ENCODE results near the gene LPP. TPM values are rescaled to one million over a fixed set of nuclear protein-coding genes. Genes with fewer than 3 reads are reported as not detected.

Gene LPP
- total RNA-seq, result 100 to 1,000 TPM; 207 to 592 (median 406) TPM

- H3K4me1 ChIP-seq, result peaks cover 44 to 63% (median 57%) of the 10 kb centered on the region in 4 donors
- peak; percentile 85 for DNase-seq
- no peaks in the 10 kb centered on the region for H3K9me3 ChIP-seq
- WGBS, 2 donors (ENCODE audit: low coverage in 1 of 2), result 0% methylated on average over 8 to 32 of the region's 66 CpGs
- in situ Hi-C loops (cut with MboI; ENCODE audit: low pct_ligation_motif_present in 1 of 4, low pct_unique_long_range_greater_than_20kb in 1 of 4, low sequenced_read_pairs in 3 of 4) (loop anchor here in 2 of 4 donors (10.0 to 25.0 kb wide), 2 partner anchors 409 to 417 kb away; partner anchors contain the start of gene BCL6 (in 2 of the 2)), intact Hi-C loops (cut with DNase I; ENCODE audit: low total_unique reads) (loop anchor here (10.0 kb wide), 1 partner anchor 801 kb away; no protein-coding TSS in a partner anchor)
- peak within 1 kb of the TSS; percentile 96 to 98 (median 97) for H3K27ac ChIP-seq
- TF ChIP-seq POLR2A (IDR thresholded peaks at IDR 0.05), result peak; percentile 68
- TF ChIP-seq POLR2AphosphoS5 (IDR thresholded peaks at IDR 0.05), result peak; percentile 25 to 79 (median 52)
- peak in 1 of 5 experiments; percentile 15 for TF ChIP-seq CTCF (IDR thresholded peaks at IDR 0.05)
- TF ChIP-seq EP300 (IDR thresholded peaks at IDR 0.05; ENCODE audit: low read depth), result no peak
- no peaks in the 10 kb centered on the region for H3K36me3 ChIP-seq
- no peaks in the 10 kb centered on the region for H3K27me3 ChIP-seq
- H3K4me3 ChIP-seq, result peak within 1 kb of the TSS; percentile 61 to 87 (median 78)
These were observed at the start of gene LPP for GRCh38 chr3:188154014-188154808. Gene LPP (plus strand): TSS chr3:188154157. CDS start chr3:188406121, 251,964 bp downstream.

GRCh38 chr3:188106006-188106405 lies 48.0 kb upstream of the LPP start:
- H3K36me3 ChIP-seq, result no peaks in the 10 kb centered on the region
- TF ChIP-seq EP300 (IDR thresholded peaks at IDR 0.05; ENCODE audit: low read depth), result no peak
- in situ Hi-C loops (cut with MboI; ENCODE audit: low pct_ligation_motif_present in 1 of 4, low pct_unique_long_range_greater_than_20kb in 1 of 4, low sequenced_read_pairs in 3 of 4) (no loop called here), intact Hi-C loops (cut with DNase I; ENCODE audit: low total_unique reads) (no loop called here)
- no peak for DNase-seq
- 86 to 100% methylated on average over 1 of the region's 1 CpG for WGBS, 2 donors (ENCODE audit: low coverage in 1 of 2)
- peaks cover 0 to under 1% of the 10 kb centered on the region in 2 donors for H3K9me3 ChIP-seq
- H3K4me1 ChIP-seq, result no peaks in the 10 kb centered on the region
- H3K27me3 ChIP-seq, result no peaks in the 10 kb centered on the region
- H3K27ac ChIP-seq, result no peak overlapping the region
- no peak overlapping the region for H3K4me3 ChIP-seq

GRCh38 chr3:188106454-188106853 lies 47.5 kb upstream of the LPP start:
- DNase-seq, result no peak
- intact Hi-C loops (cut with DNase I; ENCODE audit: low total_unique reads) (no loop called here), in situ Hi-C loops (cut with MboI; ENCODE audit: low pct_ligation_motif_present in 1 of 4, low pct_unique_long_range_greater_than_20kb in 1 of 4, low sequenced_read_pairs in 3 of 4) (no loop called here)
- Histone ChIP-seq H3K27me3 (no peaks in the 10 kb centered on the region), H3K36me3 (no peaks in the 10 kb centered on the region), H3K4me1 (no peaks in the 10 kb centered on the region), H3K9me3 (no peaks in the 10 kb centered on the region), H3K27ac (no peak overlapping the region), H3K4me3 (no peak overlapping the region)
- no peak for TF ChIP-seq EP300 (IDR thresholded peaks at IDR 0.05; ENCODE audit: low read depth)
- no peak for TF ChIP-seq POLR2AphosphoS5 (IDR thresholded peaks at IDR 0.05)
- TF ChIP-seq POLR2A (IDR thresholded peaks at IDR 0.05), result no peak
- TF ChIP-seq CTCF (IDR thresholded peaks at IDR 0.05), result no peak
- 89 to 98% methylated on average over 5 of the region's 5 CpGs for WGBS, 2 donors (ENCODE audit: low coverage in 1 of 2)

- no peaks in the 10 kb centered on the region for H3K36me3 ChIP-seq
- no peak for TF ChIP-seq EP300 (IDR thresholded peaks at IDR 0.05; ENCODE audit: low read depth)
- no peak for TF ChIP-seq POLR2A (IDR thresholded peaks at IDR 0.05)
- TF ChIP-seq CTCF (IDR thresholded peaks at IDR 0.05), result no peak
- no peak for TF ChIP-seq POLR2AphosphoS5 (IDR thresholded peaks at IDR 0.05)
- intact Hi-C loops (cut with DNase I; ENCODE audit: low total_unique reads) (no loop called here), in situ Hi-C loops (cut with MboI; ENCODE audit: low pct_ligation_motif_present in 1 of 4, low pct_unique_long_range_greater_than_20kb in 1 of 4, low sequenced_read_pairs in 3 of 4) (no loop called here)
- H3K27ac ChIP-seq, result no peak overlapping the region
- no peak overlapping the region for H3K4me3 ChIP-seq
- 80 to 87% methylated on average over 10 to 15 of the region's 15 CpGs for WGBS, 2 donors (ENCODE audit: low coverage in 1 of 2)
- H3K27me3 ChIP-seq, result no peaks in the 10 kb centered on the region
- H3K4me1 ChIP-seq, result no peaks in the 10 kb centered on the region
- no peak for DNase-seq
- no peaks in the 10 kb centered on the region for H3K9me3 ChIP-seq
These were observed 46.8 kb upstream of the LPP start for GRCh38 chr3:188106887-188107830.
